HG02981 (cell line): ENCODE data around the gene POLR2A.

Source experiments
- ATAC-seq: cut with Tn5 transposase; IDR thresholded peaks from one replicate; pipeline ENCODE4 v1.9.1; 2021; ENCODE audit warnings: mild to moderate bottlenecking, moderate library complexity; ENCODE audit not compliant: unreplicated experiment

The POLR2A gene

GRCh38 chr17:7502171-7502847, 18.1 kb downstream of the POLR2A start:
- no peak for ATAC-seq

- no peak for ATAC-seq
These were observed 18.8 kb downstream of the POLR2A start for GRCh38 chr17:7502987-7503386.

GRCh38 chr17:7503521-7503920, 19.4 kb downstream of the POLR2A start:
- no peak for ATAC-seq

- ATAC-seq, result no peak
These were observed 24.0 kb downstream of the POLR2A start for GRCh38 chr17:7508145-7508544.

- no peak for ATAC-seq
These were observed 24.7 kb downstream of the POLR2A start for GRCh38 chr17:7508846-7509245.

- no peak for ATAC-seq
These were observed 25.8 kb downstream of the POLR2A start for GRCh38 chr17:7509937-7510336.

GRCh38 chr17:7511108-7511507, 26.9 kb downstream of the POLR2A start:
- ATAC-seq, result no peak

GRCh38 chr17:7512105-7512504, 27.9 kb downstream of the POLR2A start:
- no peak for ATAC-seq

- no peak for ATAC-seq
These were observed 28.8 kb downstream of the POLR2A start for GRCh38 chr17:7512824-7513540.

GRCh38 chr17:7513850-7514419, 29.8 kb downstream of the POLR2A start:
- ATAC-seq, result no peak

GRCh38 chr17:7515911-7516610, 31.9 kb downstream of the POLR2A start:
- no peak for ATAC-seq

- ATAC-seq, result no peak
These were observed 38.9 kb downstream of the POLR2A start for GRCh38 chr17:7523033-7523432.

- no peak for ATAC-seq
These were observed 44.7 kb downstream of the POLR2A start for GRCh38 chr17:7528842-7529241.

- no peak for ATAC-seq
These were observed 46.1 kb downstream of the POLR2A start for GRCh38 chr17:7530023-7530900.

- no peak for ATAC-seq
These were observed 53.9 kb downstream of the POLR2A start for GRCh38 chr17:7538050-7538449.

- ATAC-seq, result no peak
These were observed 54.9 kb downstream of the POLR2A start for GRCh38 chr17:7538891-7539545.

- no peak for ATAC-seq
These were observed 57.0 kb downstream of the POLR2A start for GRCh38 chr17:7541074-7541621.

- ATAC-seq, result no peak
These were observed 60.7 kb downstream of the POLR2A start for GRCh38 chr17:7544911-7545310.

GRCh38 chr17:7548585-7549400, 64.6 kb downstream of the POLR2A start, which contains the start of gene TNFSF12:
TNFSF12 (plus strand) TSS chr17:7549058; CDS start chr17:7549154, 96 bp downstream.
- ATAC-seq, result no peak
